GM13977 (cell line): ENCODE results near the gene PINLYP.
"Not testable (repeated sequence)": the region's sequence is repeated elsewhere in the genome, so short reads cannot be mapped to it uniquely, and the experiment has no call there.

Experiments used
- DNase-seq: peaks from one replicate; pipeline ENCODE4 v3.0.0; 2012; ENCODE audit warnings: low spot score
- CTCF ChIP-seq: IDR thresholded peaks from 2 replicates; pipeline ENCODE4 v1.5.1; 2012; ENCODE audit warnings: mild to moderate bottlenecking, control low read depth; ENCODE audit not compliant: insufficient read depth; ENCODE audit errors: extremely low read depth, missing control alignments
- in situ Hi-C: fragments of 300-500 bp; cut with MboI; formaldehyde crosslinking; loops from one replicate; pipeline ENCODE4 v1.12.0; 2022; ENCODE audit warnings: low sequenced_read_pairs, low pct_unique_long_range_greater_than_20kb, mixed read lengths, inconsistent platforms; ENCODE audit not compliant: unreplicated experiment

Gene PINLYP

GRCh38 chr19:43596842-43597461 is 21.4 kb downstream of the PINLYP start:
- no peak for TF ChIP-seq CTCF
- DNase-seq: no peak
- in situ Hi-C loops: no loop called here

- in situ Hi-C loops: no loop called here
- no peak for TF ChIP-seq CTCF
- DNase-seq: no peak
Observed at GRCh38 chr19:43597876-43598275, 22.3 kb downstream of the PINLYP start.

- DNase-seq: no peak
- in situ Hi-C loops: no loop called here
- no peak for TF ChIP-seq CTCF
Observed at GRCh38 chr19:43598445-43599240, 23.0 kb downstream of the PINLYP start.

DNA sequence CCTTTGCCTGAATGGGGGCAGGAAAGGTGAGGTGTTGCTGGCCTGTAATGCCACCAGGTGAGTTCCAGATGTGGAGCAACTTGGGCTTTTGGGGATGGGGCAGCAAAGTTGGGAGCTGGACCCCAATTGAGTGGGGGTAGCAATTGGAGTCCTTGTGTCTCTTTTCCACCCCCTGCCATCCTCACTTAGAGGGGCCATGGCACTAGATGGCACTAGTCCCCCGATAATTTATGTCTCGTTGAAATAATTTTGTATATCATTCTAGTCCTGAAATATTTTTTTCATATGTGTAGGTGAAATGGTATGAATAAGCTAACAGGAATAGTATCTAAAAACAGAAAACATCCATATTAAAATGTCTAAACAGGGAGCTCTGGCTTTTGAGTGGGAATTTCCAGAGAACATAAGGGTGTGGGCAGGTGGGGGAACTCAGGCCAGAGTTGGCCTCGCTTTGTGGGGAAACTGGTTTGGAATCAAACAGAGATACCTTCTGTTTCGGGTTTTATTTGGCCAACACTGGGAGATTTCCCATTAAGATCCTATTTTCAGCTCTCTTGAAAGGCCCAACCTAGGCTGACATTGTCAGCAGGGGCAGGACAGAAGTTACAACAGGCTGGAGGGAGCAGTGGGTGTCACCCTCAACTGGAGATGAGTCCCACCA is 24.2 kb downstream of the PINLYP start:
- DNase-seq: no peak
- in situ Hi-C loops: no loop called here
- no peak for TF ChIP-seq CTCF

DNA sequence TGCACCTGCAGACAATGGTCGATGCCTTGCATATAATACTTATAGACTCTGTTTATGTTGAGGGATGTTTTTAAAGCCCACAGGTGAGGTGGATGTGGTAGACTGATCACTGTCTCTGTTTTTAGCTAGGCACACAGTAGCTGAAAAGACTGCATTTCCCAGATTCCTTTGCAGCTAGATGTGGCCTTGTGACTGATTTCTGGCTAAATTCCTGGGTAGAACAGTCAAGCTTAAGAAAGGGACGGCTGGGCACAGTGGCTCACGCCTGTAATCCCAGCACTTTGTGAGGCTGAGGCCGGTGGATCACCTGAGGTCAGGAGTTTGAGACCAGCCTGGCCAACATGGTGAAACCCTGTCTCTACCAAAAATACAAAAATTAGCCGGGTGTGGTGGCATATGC is 24.7 kb downstream of the PINLYP start:
- in situ Hi-C loops, DNase-seq: not testable (repeated sequence)

DNA sequence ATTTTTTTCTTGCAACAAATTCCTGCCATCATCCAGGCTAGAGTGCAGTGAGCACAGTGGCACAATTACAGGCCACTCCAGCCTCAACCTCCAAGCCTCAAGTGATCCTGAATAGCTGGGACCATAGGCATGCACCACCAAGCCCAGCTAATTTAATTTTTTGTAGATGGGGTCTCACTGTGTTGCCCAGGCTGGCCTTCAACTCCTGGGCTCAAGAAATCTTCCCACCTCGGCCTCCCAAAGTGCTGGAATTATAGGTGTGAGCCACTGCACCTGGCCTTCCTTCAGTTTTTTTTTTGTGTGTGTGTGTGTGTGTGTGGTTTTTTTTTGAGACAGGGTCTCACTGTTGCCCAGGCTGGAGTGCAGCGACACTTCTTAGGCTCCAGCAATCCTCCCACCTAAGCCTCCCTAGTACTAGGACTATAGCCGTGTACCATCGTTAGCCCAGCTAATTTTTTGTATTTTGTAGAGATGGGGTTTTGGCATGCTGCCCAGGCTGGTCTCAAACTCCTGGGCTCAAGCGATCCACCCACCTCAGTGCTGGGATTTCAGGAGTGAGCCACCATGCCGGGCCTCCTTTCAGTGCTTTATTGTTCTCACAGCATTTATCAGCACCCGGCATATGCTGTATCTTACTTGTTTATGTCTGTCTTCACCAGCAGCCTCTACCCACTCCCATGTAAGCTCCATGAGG is 30.4 kb downstream of the PINLYP start:
- DNase-seq: no peak
- TF ChIP-seq CTCF: no peak
- in situ Hi-C loops: no loop called here
